IPS-18c (cell line): ENCODE results near the gene CREB5.

Experiments used
- H3K4me3 ChIP-seq: 2 replicates; pipeline ENCODE4 v1.7.0; 2013; ENCODE audit warnings: low read depth, mild to moderate bottlenecking, low read length, moderate library complexity; ENCODE audit not compliant: insufficient read depth
- H3K9me3 ChIP-seq: one replicate; pipeline ENCODE4 v1.6.1; 2013; ENCODE audit warnings: mild to moderate bottlenecking, low read length, moderate library complexity; ENCODE audit not compliant: control insufficient read depth, insufficient read depth

The CREB5 gene

GRCh38 chr7:28842769-28843295 is 430.5 kb downstream of the CREB5 start:
- H3K4me3 ChIP-seq: no peak overlapping the region
- H3K9me3 ChIP-seq: no peaks in the 10 kb centered on the region

GRCh38 chr7:28845106-28845505 is 432.8 kb downstream of the CREB5 start:
- no peak overlapping the region; the same call in 1 of the 2 replicates for H3K4me3 ChIP-seq
- H3K9me3 ChIP-seq: no peaks in the 10 kb centered on the region

GRCh38 chr7:28847176-28847575 is 434.9 kb downstream of the CREB5 start:
- no peak overlapping the region for H3K4me3 ChIP-seq

GRCh38 chr7:28847681-28848080 is 435.4 kb downstream of the CREB5 start:
- Histone ChIP-seq H3K9me3 (no peaks in the 10 kb centered on the region), H3K4me3 (no peak overlapping the region)

More at GRCh38 chr7:28847176-28847575, 434.9 kb downstream of the CREB5 start:
- no peaks in the 10 kb centered on the region for H3K9me3 ChIP-seq

- no peaks in the 10 kb centered on the region for H3K9me3 ChIP-seq
- no peak overlapping the region for H3K4me3 ChIP-seq
These were observed 436.6 kb downstream of the CREB5 start for GRCh38 chr7:28848906-28849305.

GRCh38 chr7:28850699-28851098 is 438.4 kb downstream of the CREB5 start:
- Histone ChIP-seq H3K4me3 (no peak overlapping the region), H3K9me3 (no peaks in the 10 kb centered on the region)

GRCh38 chr7:28853150-28853549 is 440.8 kb downstream of the CREB5 start:
- no peaks in the 10 kb centered on the region for H3K9me3 ChIP-seq
- no peak overlapping the region for H3K4me3 ChIP-seq

GRCh38 chr7:28853834-28854749 is 441.8 kb downstream of the CREB5 start:
- Histone ChIP-seq H3K9me3 (no peaks in the 10 kb centered on the region), H3K4me3 (peak overlapping the region; percentile 63)

GRCh38 chr7:28854750-28855074 is 442.4 kb downstream of the CREB5 start:
- Histone ChIP-seq H3K9me3 (no peaks in the 10 kb centered on the region), H3K4me3 (no peak overlapping the region)

- H3K4me3 ChIP-seq: no peak overlapping the region
- no peaks in the 10 kb centered on the region for H3K9me3 ChIP-seq
These were observed 443.4 kb downstream of the CREB5 start for GRCh38 chr7:28855538-28856217.

- no peak overlapping the region for H3K4me3 ChIP-seq
- no peaks in the 10 kb centered on the region for H3K9me3 ChIP-seq
These were observed 444.3 kb downstream of the CREB5 start for GRCh38 chr7:28856656-28857055.

- Histone ChIP-seq H3K4me3 (no peak overlapping the region), H3K9me3 (no peaks in the 10 kb centered on the region)
These were observed 445.9 kb downstream of the CREB5 start for GRCh38 chr7:28858206-28858605.

GRCh38 chr7:28858895-28859294 is 446.6 kb downstream of the CREB5 start:
- Histone ChIP-seq H3K4me3 (no peak overlapping the region), H3K9me3 (no peaks in the 10 kb centered on the region)

- H3K9me3 ChIP-seq: no peaks in the 10 kb centered on the region
- no peak overlapping the region for H3K4me3 ChIP-seq
These were observed 449.5 kb downstream of the CREB5 start for GRCh38 chr7:28861825-28862224.

- no peaks in the 10 kb centered on the region for H3K9me3 ChIP-seq
These were observed 450.4 kb downstream of the CREB5 start for GRCh38 chr7:28862595-28863272.

GRCh38 chr7:28865601-28866144 is 453.4 kb downstream of the CREB5 start:
- no peak overlapping the region for H3K4me3 ChIP-seq

More at GRCh38 chr7:28862595-28863272, 450.4 kb downstream of the CREB5 start:
- no peak overlapping the region for H3K4me3 ChIP-seq

GRCh38 chr7:28868712-28869111 is 456.4 kb downstream of the CREB5 start:
- Histone ChIP-seq H3K4me3 (no peak overlapping the region), H3K9me3 (no peaks in the 10 kb centered on the region)

More at GRCh38 chr7:28865601-28866144, 453.4 kb downstream of the CREB5 start:
- no peaks in the 10 kb centered on the region for H3K9me3 ChIP-seq
